GM19351 (cell line): ENCODE results near the gene OCEL1.

ENCODE experiments used
- ATAC-seq: cut with Tn5 transposase; IDR thresholded peaks from one replicate; pipeline ENCODE4 v1.9.1; 2021; ENCODE audit warnings: mild to moderate bottlenecking, moderate library complexity; ENCODE audit not compliant: unreplicated experiment

The OCEL1 gene

GRCh38 chr19:17209126-17210036 is 16.6 kb upstream of the OCEL1 start:
- ATAC-seq, result no peak

DNA sequence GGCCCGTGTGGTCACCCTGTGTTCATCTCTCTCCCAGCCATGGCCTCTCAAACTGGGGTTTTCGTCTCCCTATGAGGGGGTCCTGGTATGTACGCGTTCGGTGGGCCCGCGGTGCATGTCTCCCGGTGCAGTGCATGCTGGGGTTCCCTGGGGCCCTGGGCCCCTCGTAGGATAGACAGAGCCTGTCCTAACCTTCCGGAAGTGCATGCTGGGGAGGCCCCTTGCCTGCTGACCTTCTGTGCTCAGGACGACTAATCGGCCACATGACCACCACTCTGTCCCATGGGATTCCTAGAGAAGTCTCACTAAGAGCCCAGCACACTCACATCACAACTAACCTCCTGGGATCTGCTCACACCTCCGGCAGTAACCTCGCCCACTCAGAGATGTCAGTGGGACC is 15.7 kb upstream of the OCEL1 start:
- no peak for ATAC-seq

- ATAC-seq, result no peak
These were observed 14.2 kb upstream of the OCEL1 start for GRCh38 chr19:17211547-17212446.

DNA sequence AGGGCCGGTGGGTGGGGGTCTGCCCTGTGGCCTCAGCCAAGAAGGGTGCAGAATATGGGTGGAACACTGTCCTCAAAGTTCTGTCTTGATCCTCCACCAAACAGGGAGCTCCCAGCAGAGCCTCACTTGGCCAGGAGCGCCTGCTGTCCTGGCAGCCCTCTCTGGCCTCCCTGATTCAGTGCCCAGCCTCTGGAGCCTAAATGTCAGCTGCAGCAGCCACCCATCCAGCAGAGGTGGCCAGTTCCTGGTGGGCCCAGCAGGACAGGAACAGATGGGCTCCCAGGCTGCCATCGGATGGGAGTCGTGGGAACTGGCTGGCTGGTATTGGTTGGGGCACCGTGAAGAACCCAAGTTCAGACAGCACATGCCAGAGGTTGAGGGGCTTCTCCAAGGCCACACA is 12.7 kb upstream of the OCEL1 start:
- ATAC-seq, result no peak

- ATAC-seq, result no peak
These were observed 11.4 kb upstream of the OCEL1 start for GRCh38 chr19:17214508-17215126.

DNA sequence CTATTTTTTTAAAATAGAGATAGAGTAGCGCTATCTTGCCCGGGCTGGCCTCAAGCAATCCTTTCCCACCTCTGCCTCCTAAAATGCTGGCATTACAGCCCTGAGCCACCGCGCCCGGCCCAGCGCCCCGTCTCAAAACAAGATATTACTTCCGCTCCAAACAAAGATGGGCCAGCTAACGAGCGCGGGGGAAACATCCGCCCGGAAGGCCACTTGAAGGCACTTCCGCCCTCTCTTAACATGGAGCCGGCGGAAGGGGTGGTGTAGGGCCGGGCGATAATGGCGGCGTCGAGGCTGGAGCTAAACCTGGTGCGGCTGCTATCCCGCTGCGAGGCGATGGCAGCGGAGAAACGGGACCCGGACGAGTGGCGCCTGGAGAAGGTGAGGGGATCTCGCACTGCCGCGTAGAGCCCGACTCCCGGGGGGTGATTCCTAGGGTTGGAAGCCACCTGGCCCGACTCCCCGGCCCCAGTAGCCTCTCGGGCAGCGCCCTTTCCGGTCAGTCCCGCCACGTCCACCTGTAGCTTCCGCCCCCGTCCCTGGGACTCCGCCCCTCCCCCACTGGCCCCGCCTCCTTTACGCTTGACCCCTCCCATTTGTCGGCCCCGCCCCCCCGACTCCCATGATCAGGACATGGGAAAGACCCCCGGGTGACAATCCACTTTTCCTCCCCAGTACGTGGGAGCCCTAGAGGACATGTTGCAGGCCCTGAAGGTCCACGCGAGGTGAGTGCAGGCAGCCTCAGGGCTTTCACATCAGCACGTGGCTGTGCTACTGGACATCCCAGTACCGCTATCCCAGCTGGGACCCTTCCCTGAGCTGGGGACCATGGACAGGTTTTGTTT is 10.7 kb upstream of the OCEL1 start, which contains the start of gene USE1:
USE1 (plus strand) TSS at position 231 of the 845 bp plus-strand sequence; CDS start at position 280, 49 bp downstream.
- peak; percentile 78 for ATAC-seq

GRCh38 chr19:17216058-17216670 is 9.9 kb upstream of the OCEL1 start:
- ATAC-seq, result no peak

DNA sequence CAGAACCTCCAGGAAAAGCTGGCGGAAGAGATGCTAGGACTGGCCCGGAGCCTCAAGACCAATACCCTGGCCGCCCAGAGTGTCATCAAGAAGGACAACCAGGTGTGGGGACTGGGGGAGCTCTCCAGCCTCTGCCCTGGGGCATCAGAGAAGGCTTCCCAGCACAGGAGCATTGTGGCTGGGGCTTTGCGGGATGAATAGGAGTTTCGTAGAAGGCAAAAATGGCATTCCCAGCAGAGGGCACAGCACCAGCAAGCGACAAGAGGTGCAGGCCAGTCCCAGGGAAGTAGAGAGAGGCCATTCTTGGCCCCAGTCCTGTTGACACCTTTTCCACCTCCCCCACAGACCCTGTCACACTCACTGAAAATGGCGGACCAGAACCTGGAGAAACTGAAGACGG is 6.7 kb upstream of the OCEL1 start:
- ATAC-seq, result no peak

DNA sequence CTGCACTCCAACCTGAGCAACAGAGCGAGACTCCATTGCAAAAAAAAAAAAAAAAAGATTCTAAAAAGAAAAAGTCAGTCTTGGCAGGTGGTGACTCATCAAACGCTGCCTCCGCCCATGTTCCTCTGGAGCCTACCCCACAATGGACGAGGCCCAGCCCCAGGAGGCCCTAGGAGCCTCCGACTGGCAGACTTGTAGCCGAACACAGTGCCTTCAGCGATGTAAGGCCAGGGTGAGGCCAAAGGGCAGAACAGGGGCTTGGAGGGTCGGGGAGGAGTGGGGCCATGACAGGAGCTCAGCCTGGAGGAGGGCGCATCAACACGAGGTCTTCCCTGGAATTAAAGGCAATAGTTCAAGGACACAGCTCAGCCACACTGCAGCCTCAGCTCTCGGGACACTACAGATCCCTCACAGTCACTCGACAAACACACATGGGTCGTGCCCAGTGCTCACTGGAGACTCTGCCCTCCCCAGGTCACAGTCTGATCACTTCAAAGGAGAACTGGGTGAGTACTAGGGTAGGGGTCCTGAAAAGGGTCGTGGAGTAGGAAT is 5.7 kb upstream of the OCEL1 start:
- ATAC-seq, result no peak

DNA sequence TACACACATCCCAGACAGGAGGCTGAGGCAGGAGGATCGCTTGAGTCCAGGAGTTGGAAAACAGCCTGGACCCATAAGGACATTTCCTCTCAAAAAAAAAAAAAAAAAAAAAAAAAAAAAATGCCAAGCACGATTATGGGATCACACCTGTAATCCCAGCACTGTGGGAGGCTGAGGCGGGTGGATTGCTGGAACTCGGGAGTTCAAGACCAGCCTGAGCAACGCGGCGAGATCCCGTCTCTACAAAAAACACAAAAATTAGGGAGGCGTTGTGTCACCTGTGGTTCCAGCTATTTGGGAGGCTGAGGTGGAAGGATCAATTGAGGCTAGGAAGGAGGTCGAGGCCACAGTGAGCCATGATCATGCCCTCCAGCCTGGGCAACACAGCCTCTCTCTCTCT is 973 bp upstream of the OCEL1 start:
- no peak for ATAC-seq

- no peak for ATAC-seq
These were observed 1.9 kb downstream of the OCEL1 start for GRCh38 chr19:17227798-17228367.

GRCh38 chr19:17229890-17230289 is 3.9 kb downstream of the OCEL1 start:
- no peak for ATAC-seq

GRCh38 chr19:17232258-17232657 is 6.2 kb downstream of the OCEL1 start:
- no peak for ATAC-seq

- ATAC-seq, result no peak
These were observed 8.9 kb downstream of the OCEL1 start for GRCh38 chr19:17234911-17235299.

DNA sequence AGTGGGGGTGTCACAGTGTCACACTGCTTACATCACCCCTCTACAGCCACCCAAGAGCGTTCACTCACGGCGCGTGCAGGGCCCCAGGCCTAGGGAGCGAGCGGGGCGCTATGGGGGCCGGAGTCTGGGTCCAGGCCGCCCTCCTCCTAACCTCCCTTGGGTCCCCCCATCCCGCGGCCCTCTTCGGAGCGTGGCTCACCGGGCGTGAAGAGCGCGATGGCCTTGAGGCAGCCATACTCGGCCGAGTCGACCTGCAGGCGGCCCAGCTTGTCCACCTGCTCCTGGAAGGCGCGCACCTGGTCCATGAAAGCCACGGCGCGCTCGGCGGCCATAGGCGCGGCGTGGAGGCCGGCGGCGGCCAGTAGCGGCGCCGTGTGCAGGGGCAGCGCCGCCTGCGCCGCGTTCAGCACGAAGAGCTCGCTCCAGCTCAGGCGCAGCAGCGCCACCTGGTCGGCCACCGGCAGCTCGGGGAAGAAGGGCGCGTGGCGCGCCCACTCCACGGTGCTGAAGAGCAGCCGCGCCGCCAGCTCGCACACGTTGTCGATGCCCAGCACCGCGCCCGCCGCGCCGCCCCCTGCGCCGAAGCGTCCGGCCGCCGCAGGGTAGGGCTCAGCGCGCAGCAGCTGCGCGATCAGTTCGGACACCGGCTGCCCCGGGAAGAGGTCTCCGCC is 9.4 kb downstream of the OCEL1 start:
- ATAC-seq, result no peak

DNA sequence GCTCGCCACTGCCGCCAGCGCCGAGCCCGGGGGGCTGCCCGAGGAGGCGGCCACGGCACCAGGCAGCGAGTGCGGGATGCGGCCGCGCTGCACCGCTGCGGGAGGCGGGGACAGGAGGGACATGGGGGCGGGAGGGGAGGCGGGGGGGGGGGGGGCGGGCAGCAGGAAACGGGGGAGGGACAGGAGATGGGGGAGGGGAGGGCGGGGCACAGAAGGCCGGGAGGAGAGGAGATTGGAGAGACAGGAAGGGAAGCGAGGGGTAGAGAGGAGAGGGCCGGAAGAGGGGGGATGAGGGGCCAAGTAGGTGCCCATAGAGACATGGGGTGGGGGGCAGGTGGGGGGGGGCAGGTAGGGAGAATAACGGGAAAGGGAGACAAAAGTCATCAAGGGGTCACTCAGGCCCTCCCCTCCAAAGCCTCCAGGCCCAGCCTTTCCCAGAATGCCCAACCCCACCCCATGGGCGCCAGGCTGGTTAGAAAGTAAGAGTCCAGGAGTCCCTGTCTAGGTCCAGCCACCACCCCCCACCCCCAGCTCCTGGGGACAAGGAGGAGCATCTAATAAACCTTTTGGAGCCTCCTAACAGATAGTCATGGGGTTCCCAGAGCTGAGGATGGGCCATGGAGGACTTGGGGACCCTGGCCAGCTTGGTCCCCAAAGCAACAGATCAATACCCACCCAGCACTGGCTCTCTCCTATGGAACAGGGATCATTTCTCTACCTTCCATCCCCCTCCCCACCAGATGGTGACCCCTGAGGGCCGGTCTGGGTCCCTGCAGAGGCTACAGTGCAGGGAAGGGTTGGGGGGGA is 10.1 kb downstream of the OCEL1 start:
- ATAC-seq, result no peak

GRCh38 chr19:17236811-17237543 is 11.0 kb downstream of the OCEL1 start:
- no peak for ATAC-seq
